Kasumi-1 (cell line): ENCODE data around the gene COPS2.
A peak's percentile ranks its signal among the peaks of the same experiment; 100 is the strongest.
"Not testable (repeated sequence)": the region's sequence is repeated elsewhere in the genome, so short reads cannot be mapped to it uniquely, and the experiment has no call there.

Source experiments
- DNase-seq, 2 experiments: peaks; one replicate each; lab custom pipeline; 2025; lab: John Stamatoyannopoulos, UW

Gene COPS2

DNA sequence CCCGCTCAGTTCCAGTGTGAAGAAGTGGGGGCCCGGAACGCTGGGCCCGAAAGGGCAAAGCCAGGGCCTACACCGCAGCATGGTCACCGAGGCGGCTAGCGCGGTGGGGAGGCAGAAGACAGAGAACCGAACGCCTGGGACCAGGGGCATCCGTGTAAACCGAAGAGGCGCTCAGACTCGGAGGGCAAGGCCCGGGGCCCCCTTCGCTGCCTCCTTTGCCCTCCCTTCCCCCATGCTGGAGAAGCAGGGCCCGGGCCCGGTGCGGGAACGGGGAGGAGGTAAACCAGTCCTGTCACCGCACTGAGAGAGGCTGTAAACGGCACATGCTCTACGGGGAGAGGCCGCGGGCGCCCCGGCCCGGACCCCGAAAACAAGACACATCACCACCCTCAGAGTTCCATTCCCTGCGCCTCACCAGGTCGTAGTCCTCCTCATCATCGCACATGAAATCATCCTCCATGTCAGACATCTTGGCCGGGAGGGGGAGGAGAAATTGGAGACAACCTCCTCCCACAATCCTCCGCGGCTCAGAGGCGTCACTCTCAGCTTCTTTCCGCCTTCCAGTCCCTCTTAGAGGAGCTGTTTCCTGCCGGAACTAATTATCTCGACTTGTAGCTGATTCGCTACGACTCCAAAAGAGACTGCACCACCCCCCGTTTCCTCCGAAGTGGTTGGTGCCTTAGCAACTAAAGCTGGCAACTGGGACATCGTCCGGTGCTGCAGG, at the start of gene COPS2:
COPS2 (minus strand) TSS at position 490 of the 724 bp plus-strand sequence; CDS start at position 469, 21 bp downstream.
- DNase-seq: peak; percentile 98

DNA sequence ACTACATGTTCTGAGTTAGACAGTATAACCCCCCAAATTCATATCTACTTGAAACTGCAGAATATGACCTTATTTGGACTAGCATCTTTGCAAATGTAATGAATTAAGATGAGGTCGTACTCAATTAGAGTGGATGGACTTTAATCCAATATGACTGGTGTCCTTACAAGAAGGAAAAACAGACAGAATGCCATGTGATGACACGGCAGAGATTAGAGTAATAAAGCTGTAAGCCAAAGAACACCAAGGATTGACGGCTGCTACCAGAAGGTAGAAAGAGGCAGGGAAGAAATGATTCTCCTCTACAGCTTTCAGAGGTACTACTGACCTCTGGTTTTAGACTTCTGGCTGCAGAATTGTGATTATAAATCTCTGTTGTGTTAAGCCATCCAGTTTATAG, 44.9 kb upstream of the COPS2 start:
- no peak for DNase-seq

DNA sequence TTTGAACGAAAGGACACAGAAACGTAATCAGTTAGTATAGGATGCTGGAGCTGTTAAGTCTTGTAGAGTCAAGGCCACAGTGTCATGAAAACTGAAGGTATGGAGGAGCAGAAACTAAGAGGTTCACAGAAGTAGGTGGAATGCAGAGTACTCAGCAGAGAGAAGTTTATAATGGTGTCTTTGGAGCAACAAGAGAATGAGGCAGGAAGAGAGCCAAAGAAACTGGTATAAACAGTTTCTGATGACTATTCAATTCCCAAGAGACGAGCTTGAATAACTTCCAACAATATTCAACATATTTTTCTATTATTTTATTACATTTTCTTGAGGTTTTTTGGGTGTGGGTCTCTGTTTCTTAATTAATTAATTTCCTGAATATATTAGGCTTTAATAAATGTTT, 44.3 kb upstream of the COPS2 start:
- no peak for DNase-seq

DNA sequence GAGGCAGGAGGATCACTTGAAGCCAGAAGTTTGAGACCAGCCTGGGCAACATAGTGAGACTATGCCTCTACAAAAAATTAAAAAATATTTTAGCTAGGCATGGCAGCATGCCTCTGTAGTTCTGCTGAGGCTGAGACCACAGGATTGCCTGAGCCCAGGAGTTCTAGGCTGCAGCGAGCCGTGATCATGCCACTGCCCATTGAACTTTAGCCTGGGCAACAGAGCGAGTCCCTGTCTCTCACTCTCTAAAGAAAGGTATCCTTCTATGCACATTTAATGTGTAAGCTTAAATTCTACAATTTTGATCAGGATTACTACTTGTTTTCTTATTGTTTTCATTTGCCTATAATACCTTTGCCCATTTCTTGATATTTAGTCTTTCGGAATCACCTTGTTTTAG, 41.5 kb upstream of the COPS2 start:
- no peak for DNase-seq

DNA sequence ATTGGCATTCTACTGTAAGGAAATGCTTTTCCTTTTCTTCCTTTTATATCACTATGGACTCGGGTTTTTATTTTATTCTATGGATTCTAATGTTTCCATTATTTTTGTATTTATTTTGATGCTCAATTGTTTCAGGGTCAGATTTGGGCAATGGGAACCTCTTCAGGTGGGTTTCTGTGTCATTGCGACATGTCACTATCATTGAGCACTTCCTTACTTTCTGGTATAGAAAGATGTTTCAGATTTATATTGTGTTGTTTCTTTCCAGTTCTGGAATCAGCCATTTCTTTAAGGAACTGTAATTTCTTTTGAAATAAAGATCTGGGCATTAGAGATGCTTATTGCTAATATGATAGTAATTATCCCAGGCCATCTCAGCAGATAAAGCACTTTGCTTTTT, 36.5 kb upstream of the COPS2 start:
- no peak for DNase-seq

DNA sequence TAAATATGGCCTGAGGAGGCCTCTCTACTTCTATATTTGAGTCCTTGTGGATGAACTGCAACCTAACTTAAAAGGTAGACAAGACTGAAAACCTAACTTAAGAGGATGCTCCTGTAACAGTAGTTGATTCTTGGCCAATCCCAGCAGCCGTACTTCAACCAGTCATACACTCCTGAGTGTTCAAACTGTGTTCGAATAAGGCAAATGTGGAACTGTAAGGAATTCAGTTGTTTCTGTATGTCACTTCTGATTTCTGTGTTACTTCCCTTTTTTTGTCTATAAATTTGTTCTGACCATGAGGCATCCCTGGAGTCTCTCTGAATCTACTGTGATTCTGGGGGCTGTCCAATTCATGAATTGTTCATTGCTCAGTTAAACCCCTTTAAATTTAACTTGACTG, 35.2 kb upstream of the COPS2 start:
- peak; percentile 87 to 88 for DNase-seq

DNA sequence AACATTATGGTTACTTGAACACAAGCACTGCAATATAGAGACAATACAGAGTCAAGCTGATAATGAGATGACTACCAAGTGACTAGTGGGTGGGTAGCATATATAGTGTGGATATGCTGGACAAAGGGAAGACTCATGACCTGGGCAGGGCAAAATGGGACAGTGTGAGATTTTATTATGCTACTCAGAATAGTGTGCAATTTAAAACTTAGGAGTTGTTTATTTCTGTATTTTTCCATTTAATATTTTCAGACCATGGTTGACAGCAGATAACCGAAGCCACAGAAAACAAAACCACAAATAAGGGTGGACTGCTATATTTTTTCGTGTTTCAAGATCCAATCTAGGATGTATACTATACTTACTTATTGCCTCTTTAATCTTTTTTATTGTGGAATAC, 34.2 kb upstream of the COPS2 start:
- no peak for DNase-seq

DNA sequence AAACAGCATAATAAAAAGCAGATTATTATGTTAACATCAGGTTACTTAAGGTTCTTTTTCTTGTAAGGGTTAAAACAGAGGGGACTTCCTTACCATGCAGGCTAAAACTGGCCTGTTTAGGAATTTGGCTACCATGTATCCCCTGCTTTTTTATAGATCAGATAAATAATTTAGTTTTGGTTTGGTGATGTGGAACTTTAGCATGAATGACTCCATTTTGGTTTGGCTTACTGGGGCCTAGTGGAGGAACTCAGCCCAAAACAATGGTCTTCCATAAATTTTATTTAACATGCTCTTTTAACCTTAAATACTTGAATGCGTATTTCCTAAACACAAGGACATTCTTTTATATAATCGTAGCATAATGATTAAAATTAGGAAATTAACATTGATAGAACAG, 33.5 kb upstream of the COPS2 start:
- DNase-seq: no peak

DNA sequence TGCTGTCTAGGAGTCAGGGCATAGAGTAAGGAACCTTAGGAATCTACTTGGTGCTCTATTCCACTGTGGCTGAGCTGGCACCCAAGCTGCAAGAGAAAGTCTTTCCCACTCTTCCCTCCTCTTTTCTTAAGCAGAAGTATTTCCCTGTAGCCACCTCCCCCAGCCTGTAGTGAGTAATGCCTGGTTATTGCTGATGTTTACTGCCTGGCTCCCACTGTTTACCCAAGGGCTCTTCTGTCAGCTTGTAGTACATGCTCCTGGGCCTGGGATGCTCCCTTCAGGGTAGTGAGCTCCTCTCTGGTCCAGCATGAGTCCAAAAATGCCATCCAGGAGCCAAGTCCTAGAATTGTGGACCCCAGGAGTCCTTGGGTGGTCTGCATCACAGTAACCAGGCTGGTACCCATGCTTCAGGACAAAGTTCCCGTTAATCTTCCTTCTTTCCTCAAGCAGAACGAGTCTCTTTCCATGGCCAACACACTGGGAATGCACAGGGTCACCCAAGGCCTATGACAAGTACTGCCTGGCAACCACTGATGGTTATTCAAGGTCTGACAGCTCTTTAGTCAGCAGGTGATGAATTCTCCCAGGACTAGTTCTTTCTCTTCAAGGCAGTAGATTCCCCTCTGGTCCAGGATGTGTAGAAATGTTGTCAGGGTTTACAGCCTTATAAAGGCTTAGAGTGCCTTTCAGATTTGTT, 32.3 kb upstream of the COPS2 start:
- no peak for DNase-seq

DNA sequence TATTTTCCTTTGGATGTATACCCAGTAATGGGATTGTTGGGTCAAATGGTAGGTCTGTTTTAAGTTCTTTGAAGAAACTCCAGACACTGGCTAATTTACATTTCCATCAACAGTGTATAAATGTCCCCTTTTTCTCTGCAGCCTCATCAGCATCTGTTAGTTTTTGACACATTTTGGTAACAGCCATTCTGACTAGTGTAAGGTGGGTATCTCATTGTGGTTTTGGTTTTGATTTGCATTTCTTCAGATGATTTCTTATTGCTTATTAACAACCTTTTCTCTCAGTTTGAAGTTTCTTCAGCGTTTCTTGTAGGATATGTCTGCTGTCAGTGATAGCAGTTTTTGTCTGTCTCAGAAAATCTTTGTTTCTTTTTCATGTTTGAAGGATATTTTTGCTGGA, 30.1 kb upstream of the COPS2 start:
- DNase-seq: no peak

DNA sequence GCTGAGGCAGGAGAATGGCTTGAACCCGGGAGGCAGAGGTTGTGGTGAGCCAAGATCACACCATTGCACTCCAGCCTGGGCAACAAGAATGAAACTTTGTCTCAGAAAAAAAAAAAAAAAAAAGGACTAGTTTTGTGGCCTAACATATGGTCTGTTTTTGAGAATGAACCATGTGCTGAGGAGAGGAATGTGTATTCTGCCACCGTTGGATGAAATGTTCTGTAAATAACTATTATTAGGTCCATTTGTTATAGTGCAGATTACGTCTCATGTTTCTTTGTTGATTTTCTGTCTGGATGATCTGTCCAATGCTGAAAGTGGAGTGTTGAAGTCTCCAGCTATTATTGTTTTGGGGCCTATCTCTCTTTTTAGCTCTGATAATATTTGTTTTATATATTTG, 28.3 kb upstream of the COPS2 start:
- not testable (repeated sequence) for DNase-seq

DNA sequence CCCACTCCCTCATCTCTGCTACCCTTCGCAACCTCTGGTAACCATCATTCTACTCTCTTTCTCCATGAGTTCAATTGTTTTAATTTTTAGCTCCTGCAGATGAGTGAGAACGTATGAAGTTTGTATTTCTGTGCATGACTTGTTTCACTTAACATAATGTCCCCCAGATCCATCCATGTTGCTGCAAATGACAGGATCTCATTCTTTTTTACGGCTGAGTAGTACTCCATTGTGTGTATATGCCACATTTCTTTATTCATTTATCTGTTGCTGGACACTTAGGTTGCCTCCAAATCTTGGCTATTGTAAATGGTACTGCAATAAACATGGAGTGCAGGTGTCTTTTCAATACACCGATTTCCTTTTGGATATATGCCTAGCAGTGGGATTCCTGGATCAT, 26.7 kb upstream of the COPS2 start:
- no peak for DNase-seq

DNA sequence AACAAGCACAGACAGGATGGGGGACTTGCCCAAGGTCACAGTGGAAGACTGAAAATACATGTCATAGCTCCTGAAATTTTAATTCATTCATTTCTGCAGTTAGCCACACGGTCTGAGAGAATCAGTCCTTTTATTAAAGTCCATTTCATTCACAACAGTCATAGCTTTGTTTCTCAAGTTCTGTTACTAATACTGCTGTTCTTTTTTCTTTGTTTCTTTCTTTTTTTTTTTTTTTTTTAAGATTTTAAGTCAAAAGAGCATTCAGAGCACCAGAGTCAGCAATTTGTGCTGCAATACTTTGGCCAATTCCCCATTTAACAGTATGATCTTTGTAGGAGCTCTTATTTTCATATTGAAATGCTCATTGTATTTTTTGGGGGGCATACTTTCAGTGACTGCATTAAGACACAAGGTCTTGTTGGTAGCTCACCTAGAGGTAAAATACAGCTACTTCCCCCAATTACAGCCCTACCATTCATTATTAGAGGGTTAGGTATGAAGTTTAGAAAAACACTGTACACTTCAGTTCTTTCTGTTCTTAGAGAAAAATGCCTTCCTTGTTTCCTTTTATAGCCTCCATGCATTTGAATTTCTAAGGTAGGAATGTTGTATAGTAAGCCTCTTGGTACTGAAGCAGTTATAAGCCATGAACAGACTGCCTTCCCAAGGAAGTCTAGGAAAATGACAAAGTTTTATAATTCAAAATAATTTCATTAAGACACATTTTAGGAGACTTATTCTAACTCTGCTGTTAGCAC, 24.2 kb upstream of the COPS2 start:
- DNase-seq: no peak

DNA sequence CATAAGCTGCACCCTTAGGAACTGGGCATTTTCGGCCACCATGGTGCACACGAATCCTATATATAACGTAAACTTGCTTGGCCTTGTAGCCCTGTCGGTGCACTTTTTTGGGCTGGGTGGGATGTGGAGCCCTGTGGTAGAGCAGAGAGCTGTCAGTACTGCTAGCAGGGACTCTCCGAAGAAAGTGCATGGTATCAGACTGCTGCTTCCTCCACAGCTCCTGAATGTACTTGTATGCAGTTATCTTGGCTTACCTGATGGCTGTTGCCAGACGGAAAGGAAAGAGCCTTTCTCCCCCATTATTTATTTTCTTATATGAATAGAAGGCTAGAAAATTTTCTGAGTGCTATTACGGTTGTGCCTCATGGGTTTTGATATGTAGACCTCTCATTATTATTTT, 23.1 kb upstream of the COPS2 start:
- no peak for DNase-seq

DNA sequence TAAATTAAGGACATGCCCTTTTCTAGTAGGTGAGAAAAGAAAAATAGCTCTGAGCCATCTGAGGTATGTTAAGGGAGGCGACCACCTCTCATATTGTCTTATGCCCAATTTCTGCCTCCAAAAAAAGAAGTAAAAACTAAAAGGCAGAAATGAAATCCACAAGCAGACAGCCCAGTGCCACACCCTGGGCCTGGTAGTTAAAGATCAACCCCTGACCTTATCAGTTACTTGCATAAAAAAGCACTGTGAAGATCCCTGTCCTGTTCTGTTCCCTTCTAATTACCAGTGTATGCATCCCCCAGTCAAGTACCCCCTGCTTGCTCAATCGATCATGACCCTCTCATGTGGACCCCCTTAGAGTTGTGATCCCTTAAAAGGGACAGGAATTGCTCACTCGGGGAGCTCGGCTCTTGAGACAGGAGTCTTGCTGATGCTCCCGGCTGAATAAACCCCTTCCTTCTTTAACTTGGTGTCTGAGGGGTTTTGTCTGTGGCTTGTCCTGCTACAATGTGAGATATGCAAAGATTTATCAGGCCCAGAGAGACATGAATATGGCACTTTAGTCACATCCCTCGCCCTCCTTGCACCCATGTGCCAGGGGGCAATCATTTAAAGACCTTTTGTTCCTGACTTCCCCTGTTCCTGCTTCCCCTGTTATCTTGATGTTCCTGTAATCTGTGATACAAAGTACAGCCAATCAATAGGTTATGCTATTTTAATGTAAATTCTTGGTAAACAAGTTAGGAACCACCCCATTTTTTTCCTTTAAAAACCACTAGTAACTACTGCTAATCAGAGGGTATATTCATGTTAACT, 20.4 kb upstream of the COPS2 start:
- not testable (repeated sequence) for DNase-seq

DNA sequence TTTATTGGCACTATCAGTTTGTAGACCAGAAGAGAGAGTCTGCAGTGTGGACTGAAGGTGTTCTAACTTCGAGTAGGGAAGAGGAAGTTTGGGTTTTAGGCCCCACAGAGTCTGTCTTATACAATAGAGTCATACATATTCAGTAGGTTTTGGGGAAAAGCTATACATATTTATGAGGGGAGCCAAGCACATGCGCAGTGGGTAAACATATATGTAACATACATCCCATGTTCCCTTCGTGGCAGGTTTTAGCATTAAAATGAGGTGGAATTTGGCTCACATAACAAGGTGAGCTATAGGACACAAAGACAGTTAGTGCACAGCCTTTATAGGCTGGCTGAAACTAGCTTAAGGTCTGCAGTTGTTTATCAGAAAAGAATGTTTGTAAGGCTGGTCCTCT, 19.5 kb upstream of the COPS2 start:
- peak in 1 of 2 experiments; percentile 34 for DNase-seq

DNA sequence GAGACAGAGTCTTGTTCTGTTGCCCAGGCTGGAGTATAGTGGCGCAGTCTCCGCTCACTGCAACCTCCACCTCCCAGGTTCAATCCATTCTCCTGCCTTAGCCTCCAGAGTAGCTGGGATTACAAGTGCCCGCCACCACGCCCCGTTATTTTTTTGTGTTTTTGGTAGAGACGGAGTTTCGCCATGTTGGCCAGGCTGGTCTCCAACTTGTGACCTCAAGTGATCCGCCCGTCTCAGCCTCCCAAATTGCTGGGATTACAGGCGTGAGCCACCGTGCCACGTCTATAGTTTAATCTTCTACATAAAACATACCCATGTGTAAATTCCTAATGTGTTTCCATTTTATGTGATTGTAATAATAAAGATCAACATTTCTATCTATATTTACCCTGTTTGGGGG, 16.4 kb upstream of the COPS2 start:
- DNase-seq: no peak

DNA sequence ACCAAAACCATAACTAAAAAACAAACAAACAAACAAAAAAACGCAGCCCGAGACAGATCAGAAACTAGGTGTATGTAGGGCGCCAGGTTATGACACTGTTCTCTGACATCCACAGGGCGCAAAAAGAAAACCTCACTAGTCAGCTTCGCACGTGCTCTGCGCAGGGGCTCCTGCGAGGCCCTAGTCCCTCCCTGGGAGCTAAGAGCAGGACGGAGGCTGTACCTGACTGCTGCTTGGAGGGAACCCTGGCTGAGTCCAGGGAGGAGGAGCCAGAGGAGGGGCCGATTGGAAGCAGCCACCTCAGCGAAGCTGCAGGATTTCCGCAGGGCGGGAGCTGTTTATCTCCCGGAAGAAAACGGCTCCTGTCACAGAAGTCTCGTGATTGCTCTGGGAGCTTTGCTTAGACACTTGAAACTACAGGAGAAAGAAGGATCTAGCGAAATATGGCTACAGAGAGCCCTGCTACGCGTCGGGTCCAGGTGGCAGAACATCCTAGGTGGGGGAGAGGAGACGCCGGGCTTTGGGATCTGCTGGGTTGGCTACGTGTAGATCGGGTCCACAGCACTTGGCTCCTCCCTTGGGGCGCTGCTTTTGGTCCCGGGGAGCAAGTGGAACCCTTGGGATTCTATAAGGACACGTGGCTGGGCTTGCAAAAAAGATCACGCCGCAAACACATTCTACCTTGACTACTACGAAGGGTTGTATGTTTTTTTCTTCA, 14.6 kb upstream of the COPS2 start, which contains the start of gene GALK2:
GALK2 (plus strand) TSS at position 368 of the 718 bp plus-strand sequence; CDS start at position 444, 76 bp downstream.
- DNase-seq: peak; percentile 95

DNA sequence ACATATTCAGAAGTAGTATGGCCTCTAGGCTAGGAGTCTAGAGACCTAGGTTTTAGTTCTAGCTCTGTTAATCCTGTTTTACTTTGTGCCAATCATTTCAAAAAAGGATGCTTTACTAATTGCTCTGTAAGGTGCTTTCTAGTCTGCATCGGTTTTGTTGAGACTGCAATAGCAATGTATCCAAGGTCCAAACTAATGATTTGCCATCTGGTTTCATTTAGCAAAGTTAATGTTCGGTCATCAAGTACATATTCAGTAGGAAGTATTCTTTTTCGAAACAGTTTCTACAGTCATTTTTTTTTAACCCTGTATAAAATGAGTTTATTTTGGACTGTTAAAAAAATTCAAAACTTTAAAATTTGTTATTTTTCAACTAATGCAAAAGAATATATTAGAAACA, 12.6 kb upstream of the COPS2 start:
- no peak for DNase-seq

DNA sequence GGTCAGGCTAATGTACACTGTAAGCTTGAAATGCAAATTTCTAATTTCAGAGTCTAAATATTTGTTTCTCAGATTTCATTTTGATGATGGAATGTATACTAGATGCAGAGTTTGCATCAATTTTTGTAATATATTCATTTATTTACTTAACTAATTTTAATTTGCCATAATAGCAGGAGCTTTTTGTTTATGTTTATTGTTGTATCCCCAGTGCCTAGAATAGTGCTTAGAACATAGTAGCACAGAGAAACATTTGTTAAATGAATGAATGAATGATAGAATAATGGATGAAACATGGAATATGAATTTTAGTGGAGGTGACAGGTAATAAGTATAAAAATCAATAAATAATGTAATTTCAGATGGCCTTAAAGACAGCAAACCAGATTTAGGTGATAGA, 9.5 kb upstream of the COPS2 start:
- DNase-seq: no peak

DNA sequence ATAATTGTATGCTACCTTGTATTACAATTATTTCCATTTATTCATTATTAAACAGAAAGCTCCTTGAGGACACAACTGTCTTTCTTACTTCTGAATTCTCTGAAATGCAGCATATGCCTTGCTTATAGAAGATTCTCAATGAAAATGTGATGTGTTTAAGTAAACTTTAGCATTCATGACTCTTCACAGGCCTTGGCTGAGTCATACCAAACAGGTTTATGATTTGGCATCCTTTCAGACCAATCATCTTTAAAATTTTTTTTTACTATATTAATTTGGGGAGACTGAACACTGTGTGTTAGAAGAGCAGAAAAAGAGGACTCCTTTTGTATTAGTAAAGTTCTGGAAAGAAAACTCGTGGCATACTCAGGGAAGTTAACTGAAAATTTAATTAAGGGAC, 8.3 kb upstream of the COPS2 start:
- no peak for DNase-seq
